Aorta (tissue), 5 donors: ENCODE results near the gene ENOX1. TPM values are rescaled to one million over a fixed set of nuclear protein-coding genes. Genes with fewer than 3 reads are reported as not detected.

Source experiments
- ATAC-seq: fragments of 200-7000 bp; cut with Tn5 transposase; one replicate; pipeline ENCODE4 v1.9.1; 2022; ENCODE audit warnings: moderate library complexity; ENCODE audit not compliant: low FRiP score
- DNase-seq, 2 donors: peaks; one replicate each; pipeline ENCODE4 v3.0.0-alpha.2; 2020
- H3K27ac ChIP-seq, 2 donors: one replicate each; pipeline ENCODE4 v1.5.1; 2013; ENCODE audit warnings: low read length in 2 of 2, mild to moderate bottlenecking in 2 of 2, moderate library complexity in 2 of 2, control low read depth in 1 of 2, inconsistent platforms in 1 of 2, low read depth in 1 of 2
- H3K27me3 ChIP-seq, 2 donors: one replicate each; pipeline ENCODE4 v1.6.1; 2013; ENCODE audit warnings: control low read depth in 1 of 2, low read length in 1 of 2, mild to moderate bottlenecking in 1 of 2, moderate library complexity in 1 of 2; ENCODE audit not compliant: insufficient read depth in 2 of 2, control insufficient read depth in 1 of 2
- H3K36me3 ChIP-seq, 2 donors: one replicate each; pipeline ENCODE4 v1.6.1; 2013; ENCODE audit warnings: control low read depth in 1 of 2, low read length in 1 of 2, mild to moderate bottlenecking in 1 of 2; ENCODE audit not compliant: insufficient read depth in 2 of 2, control insufficient read depth in 1 of 2
- H3K4me1 ChIP-seq, 2 donors: one replicate each; pipeline ENCODE4 v1.6.1; 2013; ENCODE audit warnings: low read length in 2 of 2, control low read depth in 1 of 2, mild to moderate bottlenecking in 1 of 2, moderate library complexity in 1 of 2; ENCODE audit not compliant: insufficient read depth in 2 of 2, control insufficient read depth in 1 of 2
- H3K4me3 ChIP-seq, 2 donors: one replicate each; pipeline ENCODE4 v1.5.1; 2013; ENCODE audit warnings: low read length in 2 of 2, control low read depth in 1 of 2, mild to moderate bottlenecking in 1 of 2
- H3K9me3 ChIP-seq: one replicate; pipeline ENCODE4 v1.6.1; 2013; ENCODE audit warnings: mild to moderate bottlenecking, low read length; ENCODE audit not compliant: control insufficient read depth
- WGBS, 2 donors: extraction: QIAGEN DNeasy Blood & Tissue Kit; methylation state at CpG; one replicate each; pipeline ENCODE4 v1.1.7; 2013; 5-methylcytosine and 5-hydroxymethylcytosine counted together
- intact Hi-C, 2 donors: fragments of 100-400 bp; cut with DNase I; formaldehyde crosslinking; loops; one replicate each; pipeline versions ENCODE4 v1.14.2 to v1.15.0; 2022
- polyA plus RNA-seq, 2 donors: library from polyadenylated mRNA; stranded (reverse); fragments of 200-250 nt; gene quantifications; one replicate each; pipeline ENCODE4 v1.2.3, GENCODE V29; 2013
- total RNA-seq, 2 donors: library from RNA; stranded (reverse); fragmentation: NEBNext Ultra II Directional; extraction: Animal tissue kit (Norgen Biotek cat#: 25700); gene quantifications; one replicate each; pipeline ENCODE4 v1.2.1, GENCODE V29; 2021
- donor health status: healthy with polysubstance abuse.
- donor health status: Bipolar disorder and iron deficiency.
- donor health status: DM: no; HTN: no; CAD: no.
- donor health status: DM: no; HTN: no; CAD: no.
- donor health status: DM: yes; HTN: yes; CAD: no.

Gene ENOX1
- total and polyA plus RNA-seq, 4 donors, result 0.15 to 2.2 (median 1.4) TPM; not detected in 1

DNA sequence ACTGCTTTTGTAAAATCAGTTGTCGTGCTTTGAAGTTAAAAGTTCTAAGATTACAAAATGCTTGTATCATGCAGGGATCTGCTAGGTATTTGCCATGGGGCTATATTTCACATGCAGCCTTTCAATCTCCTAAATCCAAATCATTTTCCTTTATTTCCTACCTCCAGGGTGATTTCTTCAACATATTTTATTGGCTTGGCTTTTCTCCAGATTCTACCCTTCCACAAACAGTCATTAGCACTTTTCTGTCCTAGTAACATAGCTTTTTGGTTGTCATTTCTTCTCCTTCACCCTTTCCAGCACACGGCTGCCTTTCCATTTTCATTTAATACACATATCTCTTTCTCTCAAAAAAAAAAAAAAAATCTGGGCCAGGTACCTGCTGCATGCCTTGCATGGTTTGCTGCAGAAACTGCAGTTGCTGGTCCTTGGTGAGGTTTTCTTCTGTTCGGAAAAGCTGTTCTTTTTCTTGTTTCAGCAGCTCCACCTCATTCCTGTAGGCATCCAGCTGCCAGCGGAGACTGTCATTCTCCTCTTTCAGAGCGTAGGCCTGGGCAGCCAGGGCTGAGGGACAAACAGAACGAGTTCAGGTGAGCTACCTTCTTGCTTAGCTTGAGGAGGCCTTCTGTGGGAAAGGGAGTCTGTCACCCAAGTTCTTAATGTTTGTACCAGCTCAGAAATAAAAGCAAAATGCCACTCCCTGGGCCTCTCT, 488.6 kb downstream of the ENOX1 start:
- H3K4me1 ChIP-seq, result no peaks in the 10 kb centered on the region
- DNase-seq, result no peak
- WGBS, 2 donors, result 82 to 90% methylated on average over 6 of the region's 6 CpGs

GRCh38 chr13:43295825-43296564, 490.8 kb downstream of the ENOX1 start:
- no peak overlapping the region for H3K27ac ChIP-seq
- no peak for ATAC-seq
- H3K36me3 ChIP-seq, result no peaks in the 10 kb centered on the region
- H3K4me1 ChIP-seq, result no peaks in the 10 kb centered on the region
- H3K9me3 ChIP-seq, result no peaks in the 10 kb centered on the region
- WGBS, 2 donors, result 73 to 83% methylated on average over 5 of the region's 5 CpGs
- DNase-seq, result no peak
- no peak overlapping the region for H3K4me3 ChIP-seq
- intact Hi-C loops, result no loop called here
- no peaks in the 10 kb centered on the region for H3K27me3 ChIP-seq

More for the DNA sequence above, 488.6 kb downstream of the ENOX1 start:
- Histone ChIP-seq H3K4me3 (no peak overlapping the region), H3K27ac (no peak overlapping the region), H3K27me3 (no peaks in the 10 kb centered on the region), H3K9me3 (no peaks in the 10 kb centered on the region), H3K36me3 (no peaks in the 10 kb centered on the region)
- intact Hi-C loops, result no loop called here
- no peak for ATAC-seq

DNA sequence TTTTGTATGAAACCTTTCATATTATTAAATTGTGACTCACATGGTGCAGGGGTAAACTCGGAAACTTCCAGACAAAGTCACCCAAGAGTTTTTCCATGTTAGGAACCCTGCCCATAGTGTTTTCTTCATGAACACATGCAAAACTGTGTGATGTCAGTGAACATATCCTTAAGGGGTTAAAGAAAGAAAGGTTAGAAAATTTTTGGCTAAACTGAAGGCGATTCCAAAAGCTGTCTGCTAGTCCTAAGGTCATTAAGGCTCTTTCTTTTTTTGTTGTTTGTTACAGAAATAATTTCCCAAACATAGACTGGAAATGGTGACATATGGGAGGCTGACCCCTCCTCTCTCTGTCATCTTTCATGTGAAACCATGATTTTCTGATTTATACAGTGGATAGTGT, 491.5 kb downstream of the ENOX1 start:
- intact Hi-C loops, result no loop called here
- DNase-seq (no peak), ATAC-seq (no peak)

GRCh38 chr13:43294412-43294811, 492.4 kb downstream of the ENOX1 start:
- H3K9me3 ChIP-seq, result no peaks in the 10 kb centered on the region
- intact Hi-C loops, result no loop called here
- DNase-seq (no peak), ATAC-seq (no peak)
- H3K27me3 ChIP-seq, result no peaks in the 10 kb centered on the region
- H3K27ac ChIP-seq, result no peak overlapping the region
- WGBS, 2 donors, result 82 to 87% methylated on average over 4 of the region's 4 CpGs
- H3K4me3 ChIP-seq, result no peak overlapping the region
- H3K4me1 ChIP-seq, result no peaks in the 10 kb centered on the region
- no peaks in the 10 kb centered on the region for H3K36me3 ChIP-seq

More for the DNA sequence above, 491.5 kb downstream of the ENOX1 start:
- Histone ChIP-seq H3K9me3 (no peaks in the 10 kb centered on the region), H3K4me3 (no peak overlapping the region), H3K27me3 (no peaks in the 10 kb centered on the region), H3K27ac (no peak overlapping the region), H3K36me3 (no peaks in the 10 kb centered on the region), H3K4me1 (no peaks in the 10 kb centered on the region)
- WGBS, 2 donors, result 69 to 70% methylated on average over 2 of the region's 2 CpGs

GRCh38 chr13:43293986-43294385, 492.8 kb downstream of the ENOX1 start:
- H3K27me3 ChIP-seq, result no peaks in the 10 kb centered on the region
- ATAC-seq (no peak), DNase-seq (no peak)
- no peak overlapping the region for H3K4me3 ChIP-seq
- intact Hi-C loops, result no loop called here
- H3K9me3 ChIP-seq, result no peaks in the 10 kb centered on the region
- WGBS, 2 donors, result 95% methylated on average over 3 of the region's 3 CpGs
- H3K36me3 ChIP-seq, result no peaks in the 10 kb centered on the region
- H3K27ac ChIP-seq, result no peak overlapping the region
- H3K4me1 ChIP-seq, result no peaks in the 10 kb centered on the region

DNA sequence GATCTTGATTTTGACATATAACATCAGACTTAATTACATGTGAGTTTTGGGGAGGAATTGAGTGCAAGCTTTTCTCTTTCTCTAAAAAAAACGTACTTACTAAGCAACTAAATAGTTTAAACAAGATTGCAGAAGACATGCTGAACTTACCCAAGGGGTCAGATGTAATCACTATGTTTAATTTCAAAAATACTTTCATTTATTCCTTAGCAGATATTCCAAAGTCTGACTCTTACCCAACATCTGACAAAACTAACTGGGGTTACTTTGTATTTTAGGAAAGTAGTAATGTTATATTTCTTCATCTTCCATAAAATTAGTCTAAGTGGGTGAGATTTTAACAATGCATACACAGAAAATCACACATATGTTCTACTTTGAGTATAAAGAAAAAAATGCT, 493.2 kb downstream of the ENOX1 start:
- no peak overlapping the region for H3K4me3 ChIP-seq
- intact Hi-C loops, result no loop called here
- ATAC-seq, result no peak
- H3K27ac ChIP-seq, result no peak overlapping the region
- H3K4me1 ChIP-seq, result no peaks in the 10 kb centered on the region
- 76 to 96% methylated on average over 1 of the region's 1 CpG for WGBS, 2 donors
- DNase-seq, result no peak
- no peaks in the 10 kb centered on the region for H3K9me3 ChIP-seq
- H3K27me3 ChIP-seq, result no peaks in the 10 kb centered on the region
- H3K36me3 ChIP-seq, result no peaks in the 10 kb centered on the region

GRCh38 chr13:43293008-43293407, 493.8 kb downstream of the ENOX1 start:
- Histone ChIP-seq H3K27ac (no peak overlapping the region), H3K27me3 (no peaks in the 10 kb centered on the region), H3K4me1 (no peaks in the 10 kb centered on the region), H3K9me3 (no peaks in the 10 kb centered on the region), H3K36me3 (no peaks in the 10 kb centered on the region), H3K4me3 (no peak overlapping the region)
- no peak for ATAC-seq
- intact Hi-C loops, result no loop called here
- no peak for DNase-seq
- WGBS, 2 donors, result 96 to 98% methylated on average over 2 of the region's 2 CpGs

- WGBS, 2 donors, result 66 to 70% methylated on average over 5 of the region's 5 CpGs
- Histone ChIP-seq H3K9me3 (no peaks in the 10 kb centered on the region), H3K36me3 (no peaks in the 10 kb centered on the region), H3K4me1 (no peaks in the 10 kb centered on the region), H3K27me3 (no peaks in the 10 kb centered on the region), H3K27ac (no peak overlapping the region), H3K4me3 (no peak overlapping the region)
- intact Hi-C loops, result no loop called here
- ATAC-seq, result no peak
- DNase-seq, result no peak
Measured at GRCh38 chr13:43291287-43292060, 495.3 kb downstream of the ENOX1 start.
